HCT116 (cell line): ENCODE data around the gene BNC2. TPM values are rescaled to one million over a fixed set of nuclear protein-coding genes. Genes with fewer than 3 reads are reported as not detected.

Experiments
- ATAC-seq: fragments of 200-7000 bp; cut with Tn5 transposase; 2 replicates; pipeline ENCODE4 v1.9.1; 2020; ENCODE audit warnings: mild to moderate bottlenecking, moderate library complexity
- BruUV-seq: library from RNA; stranded (reverse); fragments of 400-500 nt; replicated peaks from 2 replicates; lab custom pipeline; 2021; lab: Mats Ljungman, UMichigan
- CTCF ChIA-PET: fragments of 300-600 bp; sonication (Branson Sonifier 250); formaldehyde crosslinking; loops from one replicate; lab custom pipeline; 2021; ENCODE audit warnings: antibody characterized with exemption; lab: Charles Lee
- POLR2A ChIA-PET: fragments of 300-600, 350-600 bp; sonication (Branson Sonifier 250); formaldehyde crosslinking; loops from one replicate; lab custom pipeline; 2021; ENCODE audit warnings: antibody characterized with exemption; lab: Charles Lee
- RAD21 ChIA-PET, 2 experiments: fragments of 300-600 bp; sonication (Branson Sonifier 250); formaldehyde crosslinking; loops; one replicate each; lab custom pipeline; 2023; ENCODE audit warnings: low total read pairs in 2 of 2; ENCODE audit not compliant: uncharacterized antibody in 2 of 2, unreplicated experiment in 2 of 2, low non-redundant PET in 1 of 2; lab: Charles Lee
- DNase-seq: peaks from one replicate; pipeline ENCODE4 v3.0.0-alpha.2; 2010; ENCODE audit warnings: low read depth, low spot score
- H2AFZ ChIP-seq: fragments of 200-600 bp; shearing (Covaris generic), sonication (generic); 2 replicates; pipeline ENCODE4 v1.6.1; 2017; ENCODE audit warnings: low read depth, mixed run types, mixed read lengths, antibody characterized with exemption, low read length; ENCODE audit not compliant: poor library complexity, severe bottlenecking
- H3K27ac ChIP-seq: 2 replicates; pipeline ENCODE4 v1.5.1; 2012; ENCODE audit warnings: low read depth, low read length
- H3K27me3 ChIP-seq: fragments of 200-600 bp; sonication (generic); 2 replicates; pipeline ENCODE4 v1.6.1; 2016; ENCODE audit warnings: mixed run types, low read length, mixed read lengths; ENCODE audit not compliant: insufficient read depth
- H3K36me3 ChIP-seq, 2 experiments: fragments of 200-500 bp in 1 of 2; fragments of 200-600 bp in 1 of 2; sonication (Bioruptor generic) in 1 of 2; sonication (generic) in 1 of 2; 2 replicates each; pipeline versions ENCODE4 v1.5.1 to v1.6.1; 2014 to 2016; ENCODE audit warnings: low read length in 2 of 2, inconsistent platforms in 1 of 2, mixed read lengths in 1 of 2, mixed run types in 1 of 2; ENCODE audit not compliant: insufficient read depth in 2 of 2, control insufficient read depth in 1 of 2
- H3K4me1 ChIP-seq, 2 experiments: fragments of 200-600 bp in 1 of 2; sonication (generic) in 1 of 2; 2 replicates each; pipeline versions ENCODE4 v1.5.1 to v1.6.1; 2012 to 2017; ENCODE audit warnings: low read length in 2 of 2, inconsistent platforms in 1 of 2, mild to moderate bottlenecking in 1 of 2, mixed read lengths in 1 of 2, mixed run types in 1 of 2, moderate library complexity in 1 of 2; ENCODE audit not compliant: insufficient read depth in 2 of 2, control insufficient read depth in 1 of 2
- H3K4me2 ChIP-seq: fragments of 200-600 bp; sonication (generic); 2 replicates; pipeline ENCODE4 v1.6.1; 2017; ENCODE audit warnings: mixed run types, low read length, mixed read lengths
- H3K4me3 ChIP-seq, 2 experiments: fragments of 200-600 bp in 1 of 2; sonication (generic) in 1 of 2; replicated peaks in 1 of 2; 2 replicates each; pipeline ENCODE4 v1.5.1; 2011 to 2016; ENCODE audit warnings: low read length in 2 of 2, control low read depth in 1 of 2, low read depth in 1 of 2, mild to moderate bottlenecking in 1 of 2, mixed read lengths in 1 of 2, mixed run types in 1 of 2
- H3K79me2 ChIP-seq: fragments of 200-600 bp; sonication (generic); 2 replicates; pipeline ENCODE4 v1.6.1; 2017; ENCODE audit warnings: mild to moderate bottlenecking, mixed run types, low read length, moderate library complexity, mixed read lengths; ENCODE audit not compliant: insufficient read depth
- H3K9ac ChIP-seq: fragments of 200-600 bp; sonication (generic); 2 replicates; pipeline ENCODE4 v1.6.1; 2016; ENCODE audit warnings: low read length, mixed read lengths
- H3K9me2 ChIP-seq: fragments of 200-600 bp; sonication (generic), shearing (Covaris generic); 2 replicates; pipeline ENCODE4 v1.6.1; 2017; ENCODE audit warnings: mixed run types, mild to moderate bottlenecking, moderate library complexity; ENCODE audit not compliant: insufficient read depth
- H3K9me3 ChIP-seq, 2 experiments: fragments of 200-500 bp in 1 of 2; fragments of 200-600 bp in 1 of 2; sonication (Bioruptor generic) in 1 of 2; sonication (generic) in 1 of 2; 2 replicates each; pipeline ENCODE4 v1.6.1; 2014 to 2017; ENCODE audit warnings: low read length in 2 of 2, mixed read lengths in 2 of 2, inconsistent platforms in 1 of 2, low read depth in 1 of 2, mild to moderate bottlenecking in 1 of 2, mixed run types in 1 of 2, moderate library complexity in 1 of 2; ENCODE audit not compliant: control insufficient read depth in 1 of 2, insufficient read depth in 1 of 2
- H4K20me1 ChIP-seq: fragments of 200-600 bp; sonication (generic), shearing (Covaris generic); 2 replicates; pipeline ENCODE4 v1.6.1; 2017; ENCODE audit warnings: mixed run types, mild to moderate bottlenecking, moderate library complexity; ENCODE audit not compliant: insufficient read depth
- CBX3 ChIP-seq: IDR thresholded peaks from 2 replicates; pipeline ENCODE4 v1.6.1; 2012; ENCODE audit warnings: low read depth
- CEBPB ChIP-seq: IDR thresholded peaks from 2 replicates; pipeline ENCODE4 v1.6.1; 2012; ENCODE audit warnings: low read depth
- EGR1 ChIP-seq: IDR thresholded peaks from 2 replicates; pipeline ENCODE4 v1.6.1; 2012; ENCODE audit warnings: low read depth
- EZH2 ChIP-seq: fragments of 200-600 bp; sonication (generic); IDR thresholded peaks from 2 replicates; pipeline ENCODE4 v1.6.1; 2017; ENCODE audit warnings: antibody characterized with exemption, mixed run types
- EZH2phosphoT487 ChIP-seq: fragments of 200-600 bp; IDR thresholded peaks from 2 replicates; pipeline ENCODE4 v1.6.1; 2018; ENCODE audit warnings: antibody characterized with exemption, borderline replicate concordance
- POLR2A ChIP-seq: IDR thresholded peaks from 2 replicates; pipeline ENCODE4 v1.7.0; 2011; ENCODE audit warnings: borderline replicate concordance; ENCODE audit not compliant: insufficient read depth, insufficient read length; ENCODE audit errors: extremely low read depth
- RAD21 ChIP-seq: IDR thresholded peaks from 2 replicates; pipeline ENCODE4 v1.6.1; 2012; ENCODE audit warnings: low read depth, mild to moderate bottlenecking
- SRF ChIP-seq: IDR thresholded peaks from 2 replicates; pipeline ENCODE4 v1.6.1; 2012; ENCODE audit warnings: low read depth
- TCF7L2 ChIP-seq: IDR thresholded peaks from 2 replicates; pipeline ENCODE4 v1.7.0; 2011; ENCODE audit warnings: borderline replicate concordance, inconsistent platforms; ENCODE audit not compliant: insufficient read depth, insufficient read length; ENCODE audit errors: extremely low read depth
- YY1 ChIP-seq: IDR thresholded peaks from 2 replicates; pipeline ENCODE4 v1.6.1; 2011; ENCODE audit warnings: low read length, low read depth, moderate library complexity, mild to moderate bottlenecking; ENCODE audit not compliant: insufficient replicate concordance; ENCODE audit errors: extremely low read depth
- ZNF274 ChIP-seq: fragments of 200-500 bp; sonication (Bioruptor generic); IDR thresholded peaks from 2 replicates; pipeline ENCODE4 v1.6.1; 2014; ENCODE audit warnings: mild to moderate bottlenecking, low read depth, low read length, inconsistent platforms
- intact Hi-C: fragments of 100-400 bp; cut with micrococcal nuclease; formaldehyde crosslinking; loops from 2 replicates; pipeline ENCODE4 v1.10.0; 2022
- total RNA-seq: library from RNA; stranded (reverse); gene quantifications from one replicate; pipeline ENCODE4 v1.2.1, GENCODE V29; 2021; ENCODE audit not compliant: unreplicated experiment
- TF ChIP-seq, protein P1 (sequence below), 3 experiments: fragments of 200-600 bp in 1 of 3; sonication (generic) in 1 of 3; IDR thresholded peaks in 2 of 3; conservative IDR thresholded peaks in 1 of 3; 2 replicates each; pipeline ENCODE4 v1.5.1; 2012 to 2017; ENCODE audit warnings: low read depth in 2 of 3, low read length in 2 of 3, antibody characterized with exemption in 1 of 3, borderline replicate concordance in 1 of 3, control low read depth in 1 of 3, mild to moderate bottlenecking in 1 of 3, mixed read lengths in 1 of 3, mixed run types in 1 of 3, moderate library complexity in 1 of 3; ENCODE audit not compliant: insufficient read depth in 1 of 3
- TF ChIP-seq, protein P2 (sequence below): IDR thresholded peaks from 2 replicates; pipeline ENCODE4 v1.6.1; 2012
- TF ChIP-seq, protein P3 (sequence below): IDR thresholded peaks from 2 replicates; pipeline ENCODE4 v1.6.1; 2011; ENCODE audit warnings: mild to moderate bottlenecking, low read length, moderate library complexity; ENCODE audit not compliant: insufficient replicate concordance; ENCODE audit errors: extremely low read depth

The BNC2 gene
- total RNA-seq, 1 experiment from 2014 or later, result 0.37 TPM

DNA sequence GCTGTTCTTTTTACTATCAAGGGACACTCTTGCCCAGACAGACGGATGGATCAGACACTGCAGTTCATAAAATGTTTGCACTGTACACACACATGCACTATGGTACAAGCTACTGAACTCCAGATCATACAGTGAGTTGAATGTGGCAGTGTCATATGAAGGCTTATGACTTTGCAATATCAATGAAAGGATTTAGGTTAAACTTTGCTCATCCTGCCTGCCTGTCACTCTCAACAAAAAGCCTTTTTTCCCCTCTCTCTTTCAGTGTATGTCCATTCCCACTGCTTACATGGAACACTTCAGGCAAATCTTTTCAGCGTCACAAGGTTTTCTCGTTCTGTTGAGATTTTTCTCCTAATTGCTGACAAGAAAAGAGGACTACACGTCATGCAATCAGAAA, 97.4 kb downstream of the BNC2 start:
- Histone ChIP-seq H3K4me2 (no peak overlapping the region), H3K9me2 (no peaks in the 10 kb centered on the region), H3K9ac (no peak overlapping the region), H3K4me1 (no peaks in the 10 kb centered on the region), H3K9me3 (no peaks in the 10 kb centered on the region), H3K4me3 (no peak overlapping the region), H3K79me2 (no peaks in the 10 kb centered on the region), H2AFZ (no peak overlapping the region), H3K27me3 (0 out of 2 replicates have a peak, but pooled peaks cover 8% of the 10 kb centered on the region), H4K20me1 (no peaks in the 10 kb centered on the region), H3K36me3 (no peaks in the 10 kb centered on the region), H3K27ac (no peak overlapping the region)
- RAD21 ChIA-PET, result no interaction called here
- POLR2A ChIA-PET, result no interaction called here
- no TSS peak for BruUV-seq
- CTCF ChIA-PET, result no interaction called here
- intact Hi-C loops, result no loop called here
- TF ChIP-seq ZNF274 (no peak), RAD21 (no peak), EZH2 (no peak), CBX3 (no peak), CEBPB (no peak), YY1 (no peak)
- TF ChIP-seq, protein P1, sequence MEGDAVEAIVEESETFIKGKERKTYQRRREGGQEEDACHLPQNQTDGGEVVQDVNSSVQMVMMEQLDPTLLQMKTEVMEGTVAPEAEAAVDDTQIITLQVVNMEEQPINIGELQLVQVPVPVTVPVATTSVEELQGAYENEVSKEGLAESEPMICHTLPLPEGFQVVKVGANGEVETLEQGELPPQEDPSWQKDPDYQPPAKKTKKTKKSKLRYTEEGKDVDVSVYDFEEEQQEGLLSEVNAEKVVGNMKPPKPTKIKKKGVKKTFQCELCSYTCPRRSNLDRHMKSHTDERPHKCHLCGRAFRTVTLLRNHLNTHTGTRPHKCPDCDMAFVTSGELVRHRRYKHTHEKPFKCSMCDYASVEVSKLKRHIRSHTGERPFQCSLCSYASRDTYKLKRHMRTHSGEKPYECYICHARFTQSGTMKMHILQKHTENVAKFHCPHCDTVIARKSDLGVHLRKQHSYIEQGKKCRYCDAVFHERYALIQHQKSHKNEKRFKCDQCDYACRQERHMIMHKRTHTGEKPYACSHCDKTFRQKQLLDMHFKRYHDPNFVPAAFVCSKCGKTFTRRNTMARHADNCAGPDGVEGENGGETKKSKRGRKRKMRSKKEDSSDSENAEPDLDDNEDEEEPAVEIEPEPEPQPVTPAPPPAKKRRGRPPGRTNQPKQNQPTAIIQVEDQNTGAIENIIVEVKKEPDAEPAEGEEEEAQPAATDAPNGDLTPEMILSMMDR (IDR thresholded peaks at IDR 0.05 in 2 of 3, conservative IDR thresholded peaks at IDR 0.05 in 1 of 3; ENCODE audit: borderline replicate concordance in 1 of 3, insufficient read depth in 1 of 3, low read depth in 2 of 3, low read length in 2 of 3), result no peak
- TF ChIP-seq, protein P2, sequence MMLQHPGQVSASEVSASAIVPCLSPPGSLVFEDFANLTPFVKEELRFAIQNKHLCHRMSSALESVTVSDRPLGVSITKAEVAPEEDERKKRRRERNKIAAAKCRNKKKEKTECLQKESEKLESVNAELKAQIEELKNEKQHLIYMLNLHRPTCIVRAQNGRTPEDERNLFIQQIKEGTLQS, result no peak
- ATAC-seq (no peak), DNase-seq (no peak)

DNA sequence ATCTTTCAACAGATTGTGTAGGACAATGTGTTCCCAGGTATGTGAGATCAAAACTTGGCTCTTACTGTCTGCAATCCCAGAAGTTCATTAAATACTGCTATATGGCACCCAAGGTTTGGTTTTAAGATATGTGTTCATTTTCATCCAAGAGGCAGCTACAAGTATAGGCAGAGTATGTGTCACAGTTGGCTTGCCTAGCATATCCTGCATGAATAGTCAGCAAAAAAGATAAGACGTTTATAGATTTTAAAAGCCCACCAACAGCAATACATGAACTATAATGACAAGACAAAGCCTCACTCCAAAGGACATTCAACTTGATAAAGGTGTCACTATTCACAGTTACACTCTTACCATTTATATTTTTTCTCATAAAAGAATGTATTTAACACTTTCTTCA, 99.1 kb downstream of the BNC2 start:
- Histone ChIP-seq H3K9ac (no peak overlapping the region), H3K27ac (no peak overlapping the region), H3K36me3 (no peaks in the 10 kb centered on the region), H3K4me1 (no peaks in the 10 kb centered on the region), H3K9me2 (no peaks in the 10 kb centered on the region), H3K9me3 (no peaks in the 10 kb centered on the region), H2AFZ (no peak overlapping the region), H3K27me3 (0 out of 2 replicates have a peak, but pooled peaks cover 8% of the 10 kb centered on the region), H4K20me1 (no peaks in the 10 kb centered on the region), H3K4me2 (no peak overlapping the region), H3K79me2 (no peaks in the 10 kb centered on the region), H3K4me3 (no peak overlapping the region)
- no TSS peak for BruUV-seq
- intact Hi-C loops, result no loop called here
- ChIA-PET CTCF (no interaction called here), RAD21 (no interaction called here), POLR2A (no interaction called here)
- no peak for DNase-seq
- ATAC-seq, result no peak
- TF ChIP-seq EZH2phosphoT487, result no peak
- no peak for TF ChIP-seq RAD21
- no peak for TF ChIP-seq ZNF274
- no peak for TF ChIP-seq SRF
- no peak for TF ChIP-seq EGR1
- no peak for TF ChIP-seq TCF7L2
- TF ChIP-seq, protein P3, sequence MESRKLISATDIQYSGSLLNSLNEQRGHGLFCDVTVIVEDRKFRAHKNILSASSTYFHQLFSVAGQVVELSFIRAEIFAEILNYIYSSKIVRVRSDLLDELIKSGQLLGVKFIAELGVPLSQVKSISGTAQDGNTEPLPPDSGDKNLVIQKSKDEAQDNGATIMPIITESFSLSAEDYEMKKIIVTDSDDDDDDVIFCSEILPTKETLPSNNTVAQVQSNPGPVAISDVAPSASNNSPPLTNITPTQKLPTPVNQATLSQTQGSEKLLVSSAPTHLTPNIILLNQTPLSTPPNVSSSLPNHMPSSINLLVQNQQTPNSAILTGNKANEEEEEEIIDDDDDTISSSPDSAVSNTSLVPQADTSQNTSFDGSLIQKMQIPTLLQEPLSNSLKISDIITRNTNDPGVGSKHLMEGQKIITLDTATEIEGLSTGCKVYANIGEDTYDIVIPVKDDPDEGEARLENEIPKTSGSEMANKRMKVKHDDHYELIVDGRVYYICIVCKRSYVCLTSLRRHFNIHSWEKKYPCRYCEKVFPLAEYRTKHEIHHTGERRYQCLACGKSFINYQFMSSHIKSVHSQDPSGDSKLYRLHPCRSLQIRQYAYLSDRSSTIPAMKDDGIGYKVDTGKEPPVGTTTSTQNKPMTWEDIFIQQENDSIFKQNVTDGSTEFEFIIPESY, result no peak
- TF ChIP-seq POLR2A, result no peak
- TF ChIP-seq CBX3, result no peak
